ENCODE results near the gene MCM3AP. TPM values are rescaled to one million over a fixed set of nuclear protein-coding genes. Genes with fewer than 3 reads are reported as not detected.
A peak's percentile ranks its signal among the peaks of the same experiment; 100 is the strongest.

MCM3AP gene
- total RNA-seq, 1 experiment from 2014 or later = 128 TPM

DNA sequence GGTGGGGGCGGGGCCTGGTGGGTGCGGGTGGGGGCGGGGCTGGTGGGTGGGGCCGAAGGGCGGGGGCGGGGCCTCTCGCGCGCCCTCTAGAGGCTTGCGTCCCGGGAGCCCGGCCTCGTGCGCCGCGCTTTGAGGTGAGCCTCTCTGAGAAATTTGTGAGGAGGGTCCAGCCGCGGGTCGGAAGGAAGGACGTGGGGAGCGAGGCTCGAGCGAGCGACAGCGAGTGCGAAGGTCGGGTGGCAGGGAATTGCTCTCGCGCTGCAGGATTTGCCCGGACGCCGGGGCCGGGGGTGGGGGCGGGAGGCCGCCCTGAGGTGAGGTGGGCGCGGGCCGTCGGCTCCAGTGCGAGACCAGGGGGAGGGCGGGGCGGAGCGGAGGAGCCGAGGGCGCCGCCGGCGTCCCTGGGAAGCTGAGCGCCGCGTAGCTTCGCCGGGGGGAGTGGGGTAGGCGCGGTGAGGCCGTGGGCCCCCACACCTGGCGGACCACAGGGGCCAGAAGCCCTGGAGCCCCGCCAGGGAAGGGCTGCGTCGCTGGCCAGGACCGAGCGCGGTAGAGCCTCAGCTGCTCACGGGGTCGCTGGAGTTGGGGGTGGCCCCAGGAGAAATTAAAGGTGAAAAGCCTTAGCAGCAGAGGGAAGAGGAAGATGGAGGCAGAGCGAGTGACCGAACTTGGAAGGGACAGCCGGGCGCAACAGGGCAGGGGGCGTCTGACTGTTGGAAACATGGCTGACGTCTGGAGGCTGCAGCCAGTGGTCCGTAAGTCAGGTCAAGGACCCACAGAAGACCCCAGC is 56.1 kb downstream of the MCM3AP start:
- Mint-ChIP-seq H3K4me3 (ENCODE audit: unreplicated experiment) (peak overlapping the region; percentile 87), H3K27ac (ENCODE audit: low read depth, unreplicated experiment) (peak overlapping the region; percentile 98), H3K27me3 (ENCODE audit: insufficient read depth, unreplicated experiment) (no peaks in the 10 kb centered on the region), H3K36me3 (ENCODE audit: insufficient read depth, unreplicated experiment) (peaks cover 28% of the 10 kb centered on the region), H3K9me3 (ENCODE audit: unreplicated experiment) (no peaks in the 10 kb centered on the region), H3K4me1 (ENCODE audit: insufficient read depth, unreplicated experiment) (peaks cover 45% of the 10 kb centered on the region)
- no peak for DNase-seq (ENCODE audit: unreplicated experiment)
- intact Hi-C loops (cut with micrococcal nuclease) = no loop called here
- BruUV-seq (replicated peaks) = no TSS peak
- CTCF ChIA-PET = interaction anchor here (0.6 to 1.7 kb wide), 5 partner anchors 11 to 70 kb away, joined by 3 to 6 read pairs (median 4); no protein-coding TSS in a partner anchor
- TF ChIP-seq, protein P1, sequence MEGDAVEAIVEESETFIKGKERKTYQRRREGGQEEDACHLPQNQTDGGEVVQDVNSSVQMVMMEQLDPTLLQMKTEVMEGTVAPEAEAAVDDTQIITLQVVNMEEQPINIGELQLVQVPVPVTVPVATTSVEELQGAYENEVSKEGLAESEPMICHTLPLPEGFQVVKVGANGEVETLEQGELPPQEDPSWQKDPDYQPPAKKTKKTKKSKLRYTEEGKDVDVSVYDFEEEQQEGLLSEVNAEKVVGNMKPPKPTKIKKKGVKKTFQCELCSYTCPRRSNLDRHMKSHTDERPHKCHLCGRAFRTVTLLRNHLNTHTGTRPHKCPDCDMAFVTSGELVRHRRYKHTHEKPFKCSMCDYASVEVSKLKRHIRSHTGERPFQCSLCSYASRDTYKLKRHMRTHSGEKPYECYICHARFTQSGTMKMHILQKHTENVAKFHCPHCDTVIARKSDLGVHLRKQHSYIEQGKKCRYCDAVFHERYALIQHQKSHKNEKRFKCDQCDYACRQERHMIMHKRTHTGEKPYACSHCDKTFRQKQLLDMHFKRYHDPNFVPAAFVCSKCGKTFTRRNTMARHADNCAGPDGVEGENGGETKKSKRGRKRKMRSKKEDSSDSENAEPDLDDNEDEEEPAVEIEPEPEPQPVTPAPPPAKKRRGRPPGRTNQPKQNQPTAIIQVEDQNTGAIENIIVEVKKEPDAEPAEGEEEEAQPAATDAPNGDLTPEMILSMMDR (IDR thresholded peaks at IDR 0.05; ENCODE audit: unreplicated experiment) = peak; percentile 57
- POLR2A ChIA-PET = interaction anchor here (0.6 to 1.8 kb wide), 7 partner anchors 11 to 410 kb away, joined by 3 to 9 read pairs (median 3); partner anchors contain the start of gene MCM3AP

GRCh38 chr21:46228345-46229051 is 56.9 kb downstream of the MCM3AP start, which contains the start of gene LSS:
Gene LSS, minus strand, starts transcription at chr21:46228774. Its CDS starts 29 bp downstream, at chr21:46228745.
- Mint-ChIP-seq H3K27ac (ENCODE audit: low read depth, unreplicated experiment) (peak within 1 kb of the TSS; percentile 98), H3K4me1 (ENCODE audit: insufficient read depth, unreplicated experiment) (peaks cover 49% of the 10 kb centered on the region), H3K9me3 (ENCODE audit: unreplicated experiment) (no peaks in the 10 kb centered on the region), H3K27me3 (ENCODE audit: insufficient read depth, unreplicated experiment) (no peaks in the 10 kb centered on the region), H3K4me3 (ENCODE audit: unreplicated experiment) (peak within 1 kb of the TSS; percentile 87), H3K36me3 (ENCODE audit: insufficient read depth, unreplicated experiment) (peaks cover 22% of the 10 kb centered on the region)
- TF ChIP-seq, protein P1 (IDR thresholded peaks at IDR 0.05; ENCODE audit: unreplicated experiment) = no peak
- intact Hi-C loops (cut with micrococcal nuclease) = no loop called here
- DNase-seq (ENCODE audit: unreplicated experiment) = peak; percentile 98
- ChIA-PET POLR2A (interaction anchor here (0.6 to 2.2 kb wide), 8 partner anchors 24 to 410 kb away, joined by 3 to 19 read pairs (median 5); partner anchors contain the start of genes DIP2A, MCM3AP, PRMT2 and YBEY), CTCF (interaction anchor here (0.7 kb wide), 1 partner anchor 97 kb away, joined by 3 read pairs; a partner anchor contains a TSS)
- no TSS peak for BruUV-seq (replicated peaks)

- peaks cover 15% of the 10 kb centered on the region for H3K36me3 Mint-ChIP-seq (ENCODE audit: insufficient read depth, unreplicated experiment)
- CTCF ChIA-PET = interaction anchor here (0.7 to 0.9 kb wide), 2 partner anchors 36 to 98 kb away, joined by 3 read pairs; a partner anchor contains a TSS
- H3K27me3 Mint-ChIP-seq (ENCODE audit: insufficient read depth, unreplicated experiment) = no peaks in the 10 kb centered on the region
- DNase-seq (ENCODE audit: unreplicated experiment) = peak; percentile 21
- no TSS peak for BruUV-seq (replicated peaks)
- peak overlapping the region; percentile 87 for H3K4me3 Mint-ChIP-seq (ENCODE audit: unreplicated experiment)
- peak overlapping the region; percentile 98 for H3K27ac Mint-ChIP-seq (ENCODE audit: low read depth, unreplicated experiment)
- H3K9me3 Mint-ChIP-seq (ENCODE audit: unreplicated experiment) = no peaks in the 10 kb centered on the region
- intact Hi-C loops (cut with micrococcal nuclease) = no loop called here
- TF ChIP-seq, protein P1 (IDR thresholded peaks at IDR 0.05; ENCODE audit: unreplicated experiment) = no peak
- POLR2A ChIA-PET = interaction anchor here (0.6 to 2.2 kb wide), 10 partner anchors 25 to 530 kb away, joined by 3 to 19 read pairs (median 4); partner anchors contain the start of genes DIP2A, MCM3AP, PRMT2 and YBEY
- H3K4me1 Mint-ChIP-seq (ENCODE audit: insufficient read depth, unreplicated experiment) = peaks cover 49% of the 10 kb centered on the region
Observed at GRCh38 chr21:46227811-46228344, 57.5 kb downstream of the MCM3AP start.
